Muscle layer of colon (tissue), 2 donors: Measurements from ENCODE around the gene RAD51D.
"Not testable (repeated sequence)": the region's sequence is repeated elsewhere in the genome, so short reads cannot be mapped to it uniquely, and the experiment has no call there.

Experiments used
- H3K27ac ChIP-seq: one replicate; pipeline ENCODE4 v1.7.0; 2013; ENCODE audit warnings: low read depth, mild to moderate bottlenecking, low read length, moderate library complexity
- H3K27me3 ChIP-seq, 2 donors: one replicate each; pipeline ENCODE4 v1.7.0; 2013; ENCODE audit warnings: low read length in 2 of 2, mild to moderate bottlenecking in 2 of 2; ENCODE audit not compliant: insufficient read depth in 2 of 2, control insufficient read depth in 1 of 2
- H3K36me3 ChIP-seq: one replicate; pipeline ENCODE4 v1.7.0; 2013; ENCODE audit warnings: mild to moderate bottlenecking, low read length; ENCODE audit not compliant: insufficient read depth
- H3K4me1 ChIP-seq: one replicate; pipeline ENCODE4 v1.7.0; 2013; ENCODE audit warnings: mild to moderate bottlenecking, low read length; ENCODE audit not compliant: insufficient read depth
- H3K4me3 ChIP-seq, 2 donors: one replicate each; pipeline ENCODE4 v1.7.0; 2013; ENCODE audit warnings: low read length in 2 of 2, low read depth in 1 of 2, mild to moderate bottlenecking in 1 of 2, moderate library complexity in 1 of 2
- H3K9ac ChIP-seq: one replicate; pipeline ENCODE4 v1.7.0; 2013; ENCODE audit warnings: low read length
- H3K9me3 ChIP-seq: one replicate; pipeline ENCODE4 v1.7.0; 2013; ENCODE audit warnings: mild to moderate bottlenecking, low read length
- donor health status: abdominal sarcoma.
- donor health status: Adenocarcinoma of cecum.

The RAD51D gene

DNA sequence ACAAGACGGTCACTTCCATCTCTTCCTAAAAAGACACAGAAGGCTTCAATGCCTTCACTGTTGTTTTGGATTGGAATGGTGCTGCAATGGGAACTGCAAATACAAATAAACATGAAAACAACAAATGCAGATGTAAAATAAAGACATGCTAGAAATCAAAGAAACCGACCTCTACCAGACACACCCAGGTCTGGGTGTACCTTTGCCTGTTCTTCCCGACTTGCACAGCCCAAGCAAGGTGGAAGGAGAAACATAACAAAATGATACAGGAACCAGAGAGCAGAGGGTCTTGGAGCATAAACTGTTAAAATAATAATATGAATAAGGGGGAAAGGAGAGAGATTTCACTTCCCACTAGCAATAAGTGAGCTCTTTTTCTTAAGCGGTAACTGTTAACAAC is 73.4 kb downstream of the RAD51D start:
- no peaks in the 10 kb centered on the region for H3K9me3 ChIP-seq
- peaks cover 8% of the 10 kb centered on the region for H3K4me1 ChIP-seq
- H3K36me3 ChIP-seq, result peaks cover 1% of the 10 kb centered on the region
- no peak overlapping the region for H3K4me3 ChIP-seq
- H3K9ac ChIP-seq, result no peak overlapping the region
- no peak overlapping the region for H3K27ac ChIP-seq
- H3K27me3 ChIP-seq, result no peaks in the 10 kb centered on the region

DNA sequence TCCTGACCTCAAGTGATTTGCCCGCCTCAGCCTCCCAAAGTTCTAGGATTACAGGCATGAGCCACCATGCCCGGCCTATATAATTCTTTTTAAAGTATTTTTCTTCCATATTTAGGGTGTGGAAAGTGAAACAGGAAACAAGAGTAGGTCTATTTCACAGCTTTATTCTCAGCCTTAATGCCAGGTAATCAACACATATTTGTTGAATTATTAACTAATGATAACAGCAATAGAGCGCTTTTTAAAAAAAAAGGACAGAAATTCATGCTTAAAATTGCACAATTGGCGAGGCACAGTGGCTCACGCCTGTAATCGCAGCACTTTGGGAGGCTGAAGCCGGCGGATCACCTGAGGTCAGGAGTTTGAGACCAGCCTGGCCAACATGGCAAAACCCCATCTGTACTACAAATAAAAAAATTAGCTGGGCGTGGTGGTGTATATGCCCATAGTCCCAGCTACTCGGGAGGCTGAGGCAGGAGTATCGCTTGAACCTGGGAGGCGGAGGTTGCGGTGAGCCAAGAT is 74.1 kb downstream of the RAD51D start:
- H3K9ac ChIP-seq, H3K27ac ChIP-seq, H3K4me1 ChIP-seq, H3K4me3 ChIP-seq, H3K27me3 ChIP-seq, H3K9me3 ChIP-seq, H3K36me3 ChIP-seq: not testable (repeated sequence)

DNA sequence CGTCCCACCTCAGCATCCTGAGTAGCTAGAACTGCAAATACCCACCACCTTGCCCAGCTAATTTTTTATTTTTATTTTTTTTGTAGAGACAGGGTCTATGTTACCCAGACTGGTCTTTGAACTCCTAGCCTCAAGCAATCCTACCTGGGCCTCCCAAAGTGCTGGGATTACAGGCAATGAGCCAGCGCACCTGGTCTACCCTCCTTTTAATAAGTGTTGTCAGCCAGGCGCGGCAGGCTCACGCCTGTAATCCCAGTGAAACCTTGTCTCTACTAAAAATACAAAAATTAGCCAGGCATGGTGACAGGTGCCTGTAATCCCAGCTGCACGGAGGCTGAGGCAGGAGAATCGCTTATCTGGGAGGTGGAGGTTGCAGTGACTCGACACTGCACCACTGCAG is 75.5 kb downstream of the RAD51D start:
- Histone ChIP-seq H3K9ac (no peak overlapping the region), H3K4me3 (no peak overlapping the region), H3K27me3 (no peaks in the 10 kb centered on the region), H3K4me1 (peaks cover 5% of the 10 kb centered on the region), H3K9me3 (no peaks in the 10 kb centered on the region), H3K27ac (no peak overlapping the region), H3K36me3 (peaks cover 4% of the 10 kb centered on the region)
